ENCODE data around the gene WDR7.

The WDR7 gene

DNA sequence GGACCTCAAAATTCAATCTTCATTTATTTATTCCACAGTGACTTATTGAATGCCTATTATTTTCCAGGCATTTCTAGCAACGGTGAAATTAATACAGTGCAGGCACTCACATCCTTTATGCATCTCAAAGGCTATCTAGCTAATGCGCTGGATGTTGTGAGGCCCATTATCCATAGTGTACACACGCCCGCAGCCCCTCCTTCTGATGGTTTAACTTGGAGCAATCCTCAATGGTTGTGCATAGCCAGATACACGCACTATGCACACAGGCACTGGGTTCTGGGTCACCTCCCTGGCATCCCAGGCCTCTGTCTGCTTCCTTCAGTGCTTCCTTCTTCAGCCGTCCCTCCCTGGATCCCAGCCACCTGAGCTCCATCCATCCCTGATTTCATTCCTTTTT is 387.2 kb downstream of the WDR7 start:
- no peak for DNase-seq (ENCODE audit: low read depth, low spot score)

DNA sequence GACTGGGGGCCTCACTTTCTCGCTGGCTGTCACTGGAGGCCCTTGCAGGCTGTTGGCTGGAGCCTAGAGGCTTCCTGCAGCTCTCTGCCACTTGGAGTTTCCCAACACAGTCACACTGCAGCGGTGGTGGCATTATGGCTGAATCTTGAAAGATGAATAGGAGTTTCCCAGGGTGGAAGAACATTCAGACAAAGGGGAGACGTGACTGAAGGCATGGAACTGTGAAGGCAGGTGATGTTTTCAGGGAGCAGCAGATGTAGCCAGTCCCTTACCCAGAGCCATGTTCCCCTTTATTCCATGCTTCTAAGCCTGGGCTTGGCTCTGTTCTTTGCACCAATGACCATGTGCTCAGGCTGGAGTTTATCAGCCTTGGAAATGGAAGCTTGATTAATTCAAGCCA is 389.0 kb downstream of the WDR7 start:
- no peak for DNase-seq (ENCODE audit: low read depth, low spot score)

DNA sequence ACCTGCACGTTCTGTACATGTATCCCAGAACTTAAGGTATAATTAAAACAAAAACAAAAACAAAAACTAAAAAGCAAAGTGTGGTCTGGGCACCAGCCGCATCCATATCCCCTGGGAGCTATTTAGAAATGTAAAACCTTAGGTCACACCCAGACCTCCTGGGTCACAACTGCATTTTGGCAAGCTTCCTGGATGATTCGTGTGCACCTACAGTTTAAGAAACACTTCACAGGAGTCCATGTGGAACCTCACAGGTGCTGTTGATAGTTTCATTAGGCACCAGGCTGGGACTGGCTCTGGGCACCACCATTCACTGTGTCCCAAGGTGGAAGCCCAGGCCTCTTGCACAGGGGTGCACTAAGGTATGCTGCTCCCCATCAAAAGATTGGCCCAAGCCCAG is 392.1 kb downstream of the WDR7 start:
- DNase-seq (ENCODE audit: low read depth, low spot score): no peak

DNA sequence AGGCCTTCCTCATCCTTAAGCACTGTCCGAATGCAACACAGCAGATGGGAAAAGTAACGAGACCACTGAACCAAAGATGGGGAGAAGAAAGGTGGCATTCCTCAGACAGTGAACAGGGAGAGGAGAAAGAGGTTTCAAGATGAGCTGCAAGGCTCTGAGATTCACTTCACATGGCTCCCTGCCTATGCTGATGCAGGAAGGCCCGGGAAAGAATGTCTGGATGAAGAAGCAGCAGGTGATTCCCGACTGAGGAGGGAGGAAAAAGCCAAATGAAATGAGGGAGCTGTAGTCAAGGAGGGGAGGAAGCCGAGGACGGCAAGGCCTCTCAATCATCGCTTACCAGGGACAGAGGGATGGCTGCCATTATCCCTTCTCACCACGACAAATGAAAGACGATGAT is 397.2 kb downstream of the WDR7 start:
- DNase-seq (ENCODE audit: low read depth, low spot score): no peak

DNA sequence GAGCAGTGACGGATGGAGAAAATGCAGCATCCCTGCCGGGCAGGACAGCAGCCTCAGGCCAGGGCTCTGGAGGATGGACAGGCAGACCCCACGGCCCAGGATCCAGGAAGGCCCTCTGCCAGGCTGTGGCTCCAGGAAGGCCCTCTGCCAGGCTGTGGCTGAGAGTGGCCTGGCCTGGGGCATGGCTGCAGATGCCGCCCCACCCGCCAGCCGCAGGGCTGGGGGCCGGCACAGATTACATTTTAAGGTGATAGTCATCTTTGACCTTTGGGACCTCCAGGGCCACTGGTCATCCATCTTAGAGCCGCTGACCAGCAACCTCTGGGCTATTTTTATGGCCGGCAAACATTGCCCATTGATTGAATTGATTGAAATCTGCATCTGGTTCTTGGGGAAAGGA is 397.7 kb downstream of the WDR7 start:
- DNase-seq (ENCODE audit: low read depth, low spot score): peak; percentile 49

DNA sequence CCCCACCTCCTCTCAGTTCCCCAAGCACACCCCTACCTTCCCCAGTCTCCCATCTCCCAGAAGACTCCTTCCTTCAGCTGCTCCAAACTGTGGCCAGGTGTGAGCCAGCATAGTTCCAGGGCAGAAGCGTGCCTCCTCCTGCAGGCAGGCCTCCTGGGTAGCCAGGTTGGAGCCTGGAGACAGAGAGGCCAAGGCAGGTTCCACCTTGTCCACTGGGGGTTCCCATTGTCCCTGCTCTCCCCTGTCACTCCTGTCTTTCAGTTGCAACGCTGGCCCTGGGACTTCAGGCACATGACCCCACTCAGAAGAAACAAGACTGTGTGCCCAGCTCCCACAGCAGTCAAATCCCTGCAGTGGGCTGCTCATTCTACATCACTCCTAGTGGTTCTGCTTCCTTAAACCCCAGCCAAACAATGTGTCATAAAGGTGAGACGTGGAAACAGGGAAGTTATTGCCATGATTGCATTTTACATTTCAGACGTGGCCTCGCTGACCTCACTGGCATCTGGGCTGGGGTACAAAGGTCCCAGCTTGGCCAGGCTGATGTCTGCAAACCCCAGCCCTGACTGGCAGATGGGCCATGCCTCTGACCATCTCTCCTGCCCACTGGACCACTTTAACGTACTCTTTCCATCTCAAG is 399.3 kb downstream of the WDR7 start:
- no peak for DNase-seq (ENCODE audit: low read depth, low spot score)

DNA sequence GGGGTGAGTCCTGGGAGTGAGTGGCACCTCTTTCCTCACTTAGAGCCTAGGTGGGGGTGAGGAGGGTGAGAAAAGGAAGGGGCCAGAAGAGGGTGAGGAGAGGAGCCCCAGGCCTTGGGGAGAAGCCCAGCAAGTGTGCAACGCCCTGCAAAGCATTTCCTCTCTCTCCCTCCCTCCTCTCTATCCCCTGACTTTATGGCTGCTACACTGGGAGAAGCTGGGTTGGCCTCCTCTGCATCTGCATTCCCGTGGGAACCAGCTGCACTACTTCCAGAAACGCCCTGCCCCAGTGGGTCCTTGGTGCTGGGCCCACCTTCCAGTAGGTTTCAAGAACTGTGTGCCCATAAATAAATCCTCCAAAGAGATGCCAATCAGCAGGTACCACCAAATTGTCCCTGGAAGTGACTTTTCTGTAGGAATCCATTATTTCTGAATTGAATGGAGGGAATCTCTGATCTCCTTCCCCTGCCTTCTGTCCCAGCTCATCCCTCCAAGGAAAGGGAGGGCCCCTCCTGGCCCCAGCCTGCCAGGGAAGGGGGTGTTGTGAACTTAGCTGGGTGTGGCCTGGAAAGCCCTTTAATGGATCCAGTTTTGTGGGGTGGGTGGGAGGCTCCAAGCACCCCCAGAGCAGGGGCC is 400.0 kb downstream of the WDR7 start:
- no peak for DNase-seq (ENCODE audit: low read depth, low spot score)

DNA sequence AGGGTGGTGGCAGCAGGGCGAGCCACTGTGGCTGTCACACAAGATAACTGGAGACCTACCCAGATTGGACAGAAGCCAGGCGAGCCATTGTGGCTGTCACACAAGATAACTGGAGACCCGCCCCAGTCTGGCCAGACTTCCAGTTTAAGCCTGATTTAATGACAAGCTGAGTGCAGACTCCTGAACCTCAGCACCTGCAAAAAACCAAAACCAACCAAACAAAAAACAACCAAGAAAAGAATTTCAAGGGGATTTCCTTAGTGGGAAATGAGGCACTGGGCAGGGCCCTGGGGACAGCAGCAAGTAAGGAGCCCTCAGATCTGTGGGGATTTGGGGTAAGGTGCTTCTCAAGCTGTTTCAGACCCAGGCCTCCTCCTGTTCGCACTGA is 400.5 kb downstream of the WDR7 start:
- DNase-seq (ENCODE audit: low read depth, low spot score): no peak

DNA sequence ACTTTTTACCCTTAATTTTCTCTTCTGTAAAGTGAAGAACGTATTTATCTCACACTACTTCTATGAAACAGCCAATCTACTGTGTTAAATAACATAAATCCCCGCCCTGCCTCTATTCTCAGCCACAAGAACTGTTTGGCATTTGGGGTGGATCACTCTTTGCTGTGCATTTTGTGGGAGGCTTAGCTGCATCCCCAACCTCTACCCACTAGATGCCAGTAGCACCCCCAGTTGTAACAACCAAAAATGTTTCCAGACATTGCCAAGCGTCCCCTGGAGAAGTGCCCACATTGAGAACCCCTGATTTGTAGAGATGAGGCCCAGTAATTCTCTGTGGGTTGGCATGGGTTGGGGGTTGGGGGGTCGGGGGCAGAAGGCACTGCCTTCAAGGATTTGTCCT is 401.0 kb downstream of the WDR7 start:
- DNase-seq (ENCODE audit: low read depth, low spot score): no peak

DNA sequence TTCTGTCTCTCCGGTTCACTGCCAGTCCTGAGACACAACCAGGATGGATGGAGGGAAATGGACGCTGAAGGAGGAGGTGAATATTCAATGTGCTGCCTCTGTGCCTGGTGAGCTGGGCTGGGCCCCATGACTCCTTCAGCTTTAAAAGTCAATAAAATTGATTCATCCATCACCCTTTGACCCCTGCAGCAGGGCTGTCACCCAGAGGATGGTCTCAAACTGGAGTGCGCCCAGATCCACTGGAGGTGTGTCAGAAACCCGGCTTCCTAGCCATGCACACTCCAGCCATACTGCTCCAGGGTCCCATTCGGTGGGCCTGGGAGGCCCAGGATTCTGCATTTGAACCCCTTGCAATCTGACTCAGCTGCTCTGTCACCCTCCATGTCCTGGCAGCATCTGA is 401.6 kb downstream of the WDR7 start:
- DNase-seq (ENCODE audit: low read depth, low spot score): no peak

DNA sequence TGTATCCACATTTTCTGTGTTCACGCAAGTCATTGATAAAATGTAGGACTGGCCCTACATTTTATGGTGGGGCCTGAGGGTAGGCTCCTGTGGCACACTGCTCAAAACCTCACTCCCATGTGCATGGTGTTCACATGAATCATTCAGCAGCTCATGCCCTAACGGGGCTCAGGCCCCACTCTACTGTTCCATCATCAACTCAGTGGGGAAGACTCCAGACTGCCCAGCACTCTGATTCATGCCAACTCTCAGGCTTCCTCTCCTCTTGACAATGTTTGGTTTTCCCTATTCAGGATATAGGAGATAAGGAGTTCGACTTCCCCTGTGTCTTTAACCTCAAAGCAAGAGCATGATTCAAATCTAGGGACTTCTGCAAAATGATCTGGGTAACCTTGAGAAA is 403.7 kb downstream of the WDR7 start:
- DNase-seq (ENCODE audit: low read depth, low spot score): no peak

DNA sequence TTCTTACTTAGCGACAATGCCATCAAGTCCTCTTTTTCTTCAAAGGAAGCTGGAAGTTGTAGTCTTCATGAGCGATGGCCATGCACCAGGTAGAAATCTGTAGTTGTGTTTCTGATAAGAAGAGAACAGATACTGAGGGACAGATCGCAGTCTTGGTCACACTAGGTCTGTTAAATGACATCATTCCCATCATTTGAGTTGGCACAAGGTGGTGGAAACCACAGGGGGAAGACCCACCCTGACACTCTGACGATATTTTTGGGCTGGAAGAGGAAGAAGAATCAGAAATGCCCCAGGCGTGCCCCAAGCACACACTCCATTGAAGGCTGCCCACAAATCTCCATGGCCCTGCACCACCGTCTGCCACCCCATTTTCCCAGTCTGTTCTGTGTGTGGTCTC is 406.7 kb downstream of the WDR7 start:
- DNase-seq (ENCODE audit: low read depth, low spot score): no peak

DNA sequence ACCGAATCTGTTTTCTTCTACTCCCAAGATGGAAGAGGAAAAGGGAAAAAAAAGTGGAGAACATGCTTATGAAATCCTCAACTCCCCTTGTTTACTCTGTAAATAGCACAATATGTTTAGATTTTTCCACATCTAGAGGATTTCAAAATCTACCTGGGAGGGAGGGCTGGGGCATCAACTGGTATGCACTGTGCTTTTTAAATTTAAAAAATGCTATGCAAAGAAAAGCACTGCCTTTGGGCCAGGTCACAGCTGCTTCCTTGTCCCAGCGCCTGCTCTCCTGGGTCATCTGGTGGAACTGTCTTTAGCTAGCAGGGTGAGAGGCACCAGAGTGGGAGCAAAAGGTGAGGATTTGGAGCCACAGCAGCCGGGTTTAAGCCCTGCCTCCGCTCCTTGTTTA is 407.6 kb downstream of the WDR7 start:
- no peak for DNase-seq (ENCODE audit: low read depth, low spot score)

DNA sequence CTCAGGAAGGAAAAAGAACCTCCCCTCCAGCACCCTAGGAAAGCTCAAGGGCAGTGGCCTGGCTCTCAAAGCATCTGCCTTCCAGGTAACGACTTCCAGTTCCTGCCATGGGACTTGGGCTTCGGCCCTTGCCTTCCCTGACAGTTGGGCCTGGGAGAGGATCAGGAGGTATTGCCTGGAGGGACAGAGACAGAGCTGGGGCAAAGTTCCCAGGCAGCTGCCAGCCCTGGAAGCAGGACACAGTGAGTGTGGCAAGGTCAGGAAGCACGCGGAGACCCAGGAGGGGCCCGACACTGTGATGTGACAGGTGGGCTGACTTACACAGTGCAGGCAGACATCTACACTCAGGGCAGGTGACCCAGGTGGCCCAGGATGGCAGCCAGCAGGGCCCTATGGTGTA is 408.2 kb downstream of the WDR7 start:
- no peak for DNase-seq (ENCODE audit: low read depth, low spot score)

DNA sequence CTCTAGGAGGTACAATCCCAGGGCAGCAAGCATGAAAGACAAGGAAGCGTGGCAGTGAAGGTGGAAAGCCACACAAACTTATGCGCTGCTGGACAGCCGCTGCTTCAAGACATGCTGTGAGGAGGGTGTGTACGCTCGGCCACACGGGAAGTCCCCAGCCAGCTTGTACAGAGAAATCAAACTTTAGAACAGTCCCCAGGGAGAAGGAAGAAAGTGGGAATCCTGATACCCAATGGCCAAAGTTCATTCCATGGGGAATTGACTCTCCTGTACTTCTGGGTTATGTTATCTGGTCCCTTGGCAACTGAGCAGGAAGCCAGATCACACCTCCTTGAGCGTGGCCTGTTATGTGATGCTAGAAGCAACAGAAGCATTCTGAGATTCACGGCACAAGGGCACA is 409.7 kb downstream of the WDR7 start:
- DNase-seq (ENCODE audit: low read depth, low spot score): no peak

DNA sequence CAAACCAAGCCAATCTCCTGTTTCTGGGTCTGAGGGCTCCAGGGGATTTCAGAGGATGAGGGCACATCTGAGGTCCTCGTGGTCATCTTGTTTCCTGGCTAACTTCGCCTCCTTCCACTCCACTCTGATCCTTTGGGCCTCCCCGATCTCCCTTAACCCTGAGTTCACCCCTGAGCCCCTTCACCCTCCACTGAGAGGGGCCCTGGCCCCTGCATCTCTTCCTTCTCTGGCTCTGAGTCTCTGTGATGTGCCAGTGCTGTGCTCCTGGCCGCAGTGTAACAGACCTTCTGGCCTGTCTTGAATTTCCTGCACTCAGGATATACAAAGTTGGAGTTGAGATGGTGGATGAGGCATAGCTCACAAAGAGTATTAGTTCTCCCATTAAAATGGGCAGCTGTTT is 411.0 kb downstream of the WDR7 start:
- DNase-seq (ENCODE audit: low read depth, low spot score): no peak

DNA sequence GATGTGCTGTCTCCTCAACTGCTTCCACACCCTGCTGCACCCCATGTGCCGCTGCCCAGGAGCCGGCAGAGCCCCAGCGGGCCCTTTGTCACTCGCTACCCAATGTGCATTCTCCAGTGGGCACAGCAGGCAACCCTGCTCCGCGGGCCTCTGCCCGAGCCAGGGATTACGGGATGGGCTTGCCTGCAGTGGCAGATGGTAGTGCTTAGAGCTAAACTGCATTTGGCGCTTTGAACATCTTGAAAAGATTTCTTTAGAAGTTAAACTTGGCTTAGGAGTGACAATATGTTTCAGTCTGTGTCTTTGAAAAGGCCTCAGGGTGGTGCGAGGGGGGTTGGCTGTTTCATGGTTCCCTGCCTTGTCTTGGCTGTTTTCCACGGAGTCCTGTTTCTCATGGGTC is 411.7 kb downstream of the WDR7 start:
- no peak for DNase-seq (ENCODE audit: low read depth, low spot score)

DNA sequence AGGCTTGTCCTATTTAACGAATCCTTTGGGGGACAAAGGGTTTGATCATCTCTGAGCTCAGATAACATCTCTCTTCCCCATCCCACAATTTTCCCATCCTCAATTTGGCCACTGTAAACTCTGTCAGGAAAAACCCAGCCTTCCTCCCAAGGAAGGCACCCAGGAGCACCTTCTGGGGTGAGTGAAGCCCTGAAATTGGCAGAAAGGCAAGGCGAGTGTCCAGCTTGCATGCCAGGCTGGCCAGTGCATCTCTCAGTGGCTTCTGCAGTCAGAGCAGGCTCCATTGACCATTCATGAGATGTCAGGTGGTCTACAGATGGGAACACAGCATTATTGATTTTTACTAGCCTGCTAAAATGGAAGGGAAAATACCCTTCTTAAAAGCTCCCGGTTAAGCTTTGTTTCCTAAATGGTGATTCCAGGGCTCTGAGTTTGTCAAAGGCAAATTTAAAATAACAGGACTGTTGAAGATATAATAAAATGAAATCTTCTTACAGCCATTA is 412.5 kb downstream of the WDR7 start:
- no peak for DNase-seq (ENCODE audit: low read depth, low spot score)

DNA sequence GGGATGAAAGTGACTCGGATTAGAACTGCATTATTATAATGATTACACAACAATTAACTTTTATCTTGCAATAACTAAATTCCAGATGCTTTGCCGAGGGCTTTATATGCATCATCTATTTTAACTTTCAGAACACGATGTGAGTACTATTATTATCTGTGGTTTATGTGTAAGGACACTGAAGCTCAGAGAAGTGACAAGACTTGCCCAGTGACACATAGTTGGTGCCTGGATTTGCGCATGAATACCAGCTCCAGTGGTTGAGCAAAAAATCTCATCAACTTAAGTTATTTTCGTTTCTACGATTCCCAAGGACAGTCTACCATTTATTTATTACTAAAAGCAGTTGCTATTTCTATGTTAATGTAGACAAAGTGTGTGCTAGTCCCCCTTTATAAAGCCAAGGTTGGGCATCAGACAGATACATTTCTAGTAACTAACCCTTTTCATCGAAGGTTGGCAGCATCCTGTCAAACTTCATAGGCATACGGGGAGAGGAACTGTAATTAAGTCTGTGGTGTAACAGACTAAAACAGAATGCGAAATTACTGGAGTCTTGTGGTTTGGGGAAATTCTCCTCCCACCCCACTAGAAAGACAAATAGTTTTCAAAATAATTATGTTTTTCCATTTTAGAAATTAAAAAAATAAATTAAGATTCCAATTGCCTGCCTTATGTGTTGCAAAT is 422.5 kb downstream of the WDR7 start:
- DNase-seq (ENCODE audit: low read depth, low spot score): no peak

DNA sequence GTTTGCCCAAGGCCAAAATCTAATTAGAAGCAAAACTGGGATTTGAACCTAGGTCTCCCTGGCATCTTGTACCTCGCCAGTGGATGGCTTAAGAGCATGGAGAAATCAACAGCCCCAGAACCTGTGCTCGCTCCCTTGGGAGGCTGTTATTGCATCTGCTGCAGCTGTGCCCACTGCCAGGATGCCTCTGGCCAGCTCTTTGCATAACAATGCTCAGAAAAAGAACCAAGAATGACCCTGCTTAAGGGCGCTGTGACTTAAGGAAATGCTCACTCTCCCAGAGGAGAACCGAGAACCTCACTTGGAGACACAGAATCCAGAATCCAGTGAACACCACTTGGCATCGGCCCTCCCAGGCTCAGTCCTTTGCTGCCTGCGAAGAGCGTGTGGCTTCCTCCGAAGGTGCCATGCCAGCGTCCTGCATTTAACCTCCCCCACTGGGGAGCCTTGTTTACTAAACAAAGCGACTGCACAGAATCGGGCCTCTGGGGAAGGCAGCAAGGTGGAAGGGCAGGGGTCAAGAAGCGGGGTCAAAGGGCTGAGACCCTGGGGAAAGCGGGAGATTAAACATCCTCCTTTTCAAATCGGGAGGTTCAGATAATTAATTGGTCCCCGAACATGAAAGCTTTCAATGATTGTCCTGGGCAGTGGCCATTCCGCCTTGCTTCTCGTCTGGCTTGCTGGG is 424.7 kb downstream of the WDR7 start:
- peak; percentile 85 for DNase-seq (ENCODE audit: low read depth, low spot score)

DNA sequence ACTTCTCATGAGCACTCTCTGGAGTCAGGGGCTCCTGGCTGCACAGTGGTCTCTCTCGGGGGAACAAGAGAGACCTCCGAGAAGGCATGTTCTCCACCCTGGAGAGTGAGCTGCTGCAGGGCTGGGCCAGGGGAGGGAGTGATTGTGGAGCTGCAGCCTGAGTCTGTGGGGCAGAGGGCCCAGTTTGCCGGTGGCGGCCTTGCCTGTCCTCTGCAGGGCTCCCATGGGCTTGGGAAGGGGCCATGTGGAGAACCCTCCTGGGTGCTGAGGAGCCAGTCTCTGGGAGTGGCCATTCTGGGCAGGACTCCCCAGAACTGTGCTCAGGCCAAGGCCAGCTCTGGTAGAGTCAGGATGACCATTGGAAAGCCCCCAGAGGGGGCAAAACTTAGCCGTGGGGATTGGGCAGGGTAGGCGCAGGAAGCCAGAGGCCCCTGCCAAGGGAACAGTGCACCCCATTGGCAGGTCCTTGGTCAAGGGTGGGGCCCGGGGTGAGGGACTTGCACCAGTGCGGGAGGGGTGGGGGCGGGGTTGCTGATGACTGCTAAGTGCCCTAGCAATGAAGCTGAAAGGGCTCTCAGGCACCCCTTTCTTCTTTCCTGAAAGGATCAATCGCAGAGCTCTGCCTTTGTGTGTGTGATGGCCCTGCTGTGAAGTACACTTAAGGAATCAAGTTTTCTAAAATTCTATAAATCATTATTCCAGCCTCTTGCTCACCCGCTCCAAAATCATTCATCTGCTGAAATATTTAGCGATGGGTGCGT is 426.0 kb downstream of the WDR7 start:
- no peak for DNase-seq (ENCODE audit: low read depth, low spot score)
